ENCODE measurements around the gene ECM2. TPM values are rescaled to one million over a fixed set of nuclear protein-coding genes. Genes with fewer than 3 reads are reported as not detected.
A peak's percentile ranks its signal among the peaks of the same experiment; 100 is the strongest.

The ECM2 gene
- total RNA-seq, 3 donors from 2014 or later, result not detected

GRCh38 chr9:92543972-92544371 lies 8.2 kb upstream of the ECM2 start:
- Mint-ChIP-seq H3K4me3 (no peak overlapping the region), H3K36me3 (ENCODE audit: insufficient read depth) (peaks cover 2% of the 10 kb centered on the region), H3K4me1 (ENCODE audit: low read depth) (no peaks in the 10 kb centered on the region), H3K27me3 (ENCODE audit: low read depth) (no peaks in the 10 kb centered on the region), H3K9me3 (no peaks in the 10 kb centered on the region)
- DNase-seq, result no peak
- ATAC-seq, result no peak

- no peaks in the 10 kb centered on the region for H3K9me3 Mint-ChIP-seq
- no peaks in the 10 kb centered on the region for H3K27me3 Mint-ChIP-seq (ENCODE audit: low read depth)
- no peaks in the 10 kb centered on the region for H3K36me3 Mint-ChIP-seq (ENCODE audit: insufficient read depth)
- H3K4me3 Mint-ChIP-seq, result no peak overlapping the region
- no peaks in the 10 kb centered on the region for H3K4me1 Mint-ChIP-seq (ENCODE audit: low read depth)
- no peak for ATAC-seq
- DNase-seq, result no peak
Observed at GRCh38 chr9:92538541-92538940, 2.8 kb upstream of the ECM2 start.

DNA sequence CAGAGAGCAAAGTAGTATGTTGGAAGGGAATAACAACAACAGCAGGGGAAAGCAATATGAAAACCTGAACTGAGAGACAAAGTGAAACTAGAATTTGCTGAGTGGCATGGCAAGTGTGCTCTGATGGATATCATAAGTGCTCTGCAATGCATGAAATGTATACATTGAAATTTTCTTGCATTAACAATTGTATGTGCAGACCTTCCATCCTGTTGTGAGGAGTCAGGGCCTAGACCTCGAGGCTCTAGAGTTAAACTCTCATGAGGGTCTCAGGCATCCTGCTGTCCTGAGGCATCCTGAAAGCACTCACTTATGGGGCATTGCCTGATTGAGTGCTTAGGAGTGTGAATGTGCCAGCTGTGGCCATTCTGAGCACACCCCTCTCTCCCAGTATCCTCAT lies 1.1 kb downstream of the ECM2 start:
- H3K27me3 Mint-ChIP-seq (ENCODE audit: low read depth), result no peaks in the 10 kb centered on the region
- ATAC-seq (no peak), DNase-seq (no peak)
- no peaks in the 10 kb centered on the region for H3K4me1 Mint-ChIP-seq (ENCODE audit: low read depth)
- H3K9me3 Mint-ChIP-seq, result peaks cover 5% of the 10 kb centered on the region
- no peaks in the 10 kb centered on the region for H3K36me3 Mint-ChIP-seq (ENCODE audit: insufficient read depth)
- H3K4me3 Mint-ChIP-seq, result no peak overlapping the region

DNA sequence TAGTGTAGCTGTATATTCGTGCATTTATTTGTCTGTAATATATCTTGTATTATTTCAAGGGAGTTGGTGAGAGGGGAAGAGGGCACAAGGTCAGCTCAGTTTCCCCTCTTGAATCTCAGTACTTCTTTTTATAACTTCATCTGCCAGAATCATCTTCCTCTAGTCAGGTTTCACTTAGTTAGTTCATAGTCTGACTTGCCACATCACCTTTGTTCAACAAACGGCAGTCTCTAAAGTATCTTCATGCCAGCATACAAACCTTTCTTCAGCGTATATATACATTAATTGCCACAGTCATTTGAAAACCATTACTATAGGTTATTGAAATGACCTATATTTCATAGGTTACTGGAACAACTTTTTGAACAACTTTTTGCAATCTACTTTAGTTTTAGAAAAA lies 1.6 kb downstream of the ECM2 start:
- Mint-ChIP-seq H3K4me3 (no peak overlapping the region), H3K27me3 (ENCODE audit: low read depth) (no peaks in the 10 kb centered on the region), H3K4me1 (ENCODE audit: low read depth) (no peaks in the 10 kb centered on the region), H3K9me3 (peaks cover 5% of the 10 kb centered on the region), H3K36me3 (ENCODE audit: insufficient read depth) (no peaks in the 10 kb centered on the region)
- ATAC-seq (no peak), DNase-seq (no peak)

DNA sequence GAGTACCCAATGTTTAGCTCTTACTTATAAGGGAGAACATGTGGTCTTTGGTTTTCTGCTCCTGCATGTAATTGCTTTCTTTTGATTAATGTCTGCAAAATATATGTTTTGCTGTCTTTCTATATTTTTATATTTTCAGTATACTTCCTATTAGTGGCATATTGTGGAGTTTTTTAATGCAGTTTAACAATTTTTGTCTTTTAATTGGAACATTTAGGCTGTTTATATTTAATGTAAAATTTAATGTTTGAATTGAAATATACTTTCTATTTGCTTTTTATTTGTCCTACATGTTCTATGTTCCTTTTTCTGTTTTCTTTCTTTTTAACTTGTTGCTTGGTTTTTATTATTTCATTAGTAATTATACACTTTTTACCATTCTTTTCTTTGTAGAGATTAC lies 4.9 kb downstream of the ECM2 start:
- no peak for DNase-seq
- Mint-ChIP-seq H3K27me3 (ENCODE audit: low read depth) (no peaks in the 10 kb centered on the region), H3K4me1 (ENCODE audit: low read depth) (no peaks in the 10 kb centered on the region), H3K4me3 (no peak overlapping the region), H3K9me3 (peaks cover 5% of the 10 kb centered on the region), H3K36me3 (ENCODE audit: insufficient read depth) (no peaks in the 10 kb centered on the region)
- ATAC-seq, result no peak

GRCh38 chr9:92529124-92529523 lies 6.7 kb downstream of the ECM2 start:
- ATAC-seq, result no peak
- DNase-seq, result no peak
- H3K27me3 Mint-ChIP-seq (ENCODE audit: low read depth), result no peaks in the 10 kb centered on the region
- peaks cover 5% of the 10 kb centered on the region for H3K9me3 Mint-ChIP-seq
- no peaks in the 10 kb centered on the region for H3K36me3 Mint-ChIP-seq (ENCODE audit: insufficient read depth)
- no peaks in the 10 kb centered on the region for H3K4me1 Mint-ChIP-seq (ENCODE audit: low read depth)
- no peak overlapping the region for H3K4me3 Mint-ChIP-seq

DNA sequence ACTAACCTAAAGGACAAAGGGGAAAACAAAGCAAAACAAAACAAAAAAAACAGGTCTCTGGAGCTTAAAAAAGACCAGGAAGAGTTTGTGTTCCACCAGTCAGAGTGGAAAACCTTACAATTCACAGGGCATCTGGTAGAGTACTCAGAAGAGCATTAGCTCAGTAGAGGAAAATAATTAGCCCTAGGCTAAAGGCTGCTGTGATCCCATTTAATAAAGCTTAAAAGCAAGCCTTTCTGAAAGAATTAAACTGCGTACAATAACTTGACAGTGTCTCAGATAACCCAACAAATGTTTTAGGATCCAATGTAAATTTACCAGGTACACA lies 7.3 kb downstream of the ECM2 start:
- H3K27me3 Mint-ChIP-seq (ENCODE audit: low read depth), result no peaks in the 10 kb centered on the region

DNA sequence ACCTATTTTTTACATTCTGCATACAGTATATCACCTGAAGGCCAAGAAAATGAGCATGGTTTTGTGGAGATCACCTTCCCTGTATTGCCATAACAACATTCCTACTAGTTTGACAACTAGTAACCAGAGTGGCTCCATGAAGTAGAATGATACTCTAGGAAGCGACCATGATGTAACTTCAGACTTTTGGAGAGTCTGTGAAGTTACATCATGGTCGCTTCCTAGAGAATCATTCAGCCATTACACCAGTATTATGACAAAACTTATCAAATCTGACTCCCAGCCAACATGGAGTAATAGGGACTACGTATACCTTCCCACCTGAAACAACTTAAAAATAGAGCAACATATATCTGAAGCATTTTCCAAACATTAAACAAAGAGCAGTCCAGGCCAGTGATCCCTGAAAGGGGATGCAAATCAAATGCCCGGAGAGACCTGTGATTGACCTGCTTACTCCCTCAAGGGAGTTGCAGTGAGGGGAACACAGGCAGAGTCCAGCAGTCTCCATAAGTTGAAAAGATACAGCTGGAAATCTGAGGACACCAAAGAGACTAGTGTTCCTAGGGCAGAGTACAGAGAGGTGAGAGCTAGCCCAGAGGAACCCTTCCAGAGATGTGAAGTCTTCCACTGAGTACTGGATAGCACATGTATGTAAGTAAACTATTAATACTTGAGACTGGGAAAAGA lies 7.8 kb downstream of the ECM2 start:
- H3K4me1 Mint-ChIP-seq (ENCODE audit: low read depth), result no peaks in the 10 kb centered on the region
- no peaks in the 10 kb centered on the region for H3K36me3 Mint-ChIP-seq (ENCODE audit: insufficient read depth)
- H3K9me3 Mint-ChIP-seq, result peaks cover 5% of the 10 kb centered on the region
- no peak overlapping the region for H3K4me3 Mint-ChIP-seq
- DNase-seq, result no peak
- no peak for ATAC-seq
- no peaks in the 10 kb centered on the region for H3K27me3 Mint-ChIP-seq (ENCODE audit: low read depth)

More for the DNA sequence above, 7.3 kb downstream of the ECM2 start:
- Mint-ChIP-seq H3K9me3 (peaks cover 5% of the 10 kb centered on the region), H3K4me1 (ENCODE audit: low read depth) (no peaks in the 10 kb centered on the region), H3K4me3 (no peak overlapping the region), H3K36me3 (ENCODE audit: insufficient read depth) (no peaks in the 10 kb centered on the region)
- DNase-seq (no peak), ATAC-seq (no peak)

DNA sequence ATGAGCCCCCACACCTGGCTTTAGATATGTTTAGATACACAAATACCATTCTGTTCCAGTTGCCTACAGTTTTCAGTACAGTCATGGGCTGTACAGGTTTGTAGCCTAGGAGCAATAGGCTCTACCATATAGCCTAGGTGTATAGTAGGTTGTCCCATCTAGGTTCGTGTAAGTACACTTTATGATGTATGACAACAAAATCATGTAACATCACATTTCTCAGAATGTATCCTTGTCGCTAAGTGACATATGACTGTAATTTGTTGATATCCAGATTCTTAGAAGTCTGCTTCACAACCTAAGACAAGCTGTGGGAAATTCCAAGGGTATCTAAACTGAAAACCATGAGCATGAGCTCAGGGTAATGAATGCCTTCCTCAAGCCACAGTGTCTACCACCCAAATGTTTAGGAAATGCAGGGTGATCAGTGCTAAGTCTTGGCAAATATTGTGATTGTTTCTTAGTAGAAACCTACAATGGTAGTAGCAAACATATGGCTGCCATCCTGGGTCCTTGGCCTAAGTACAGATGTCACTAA lies 8.4 kb downstream of the ECM2 start:
- ATAC-seq (peak in 1 of 2 donors; percentile 25), DNase-seq (no peak)
- H3K4me3 Mint-ChIP-seq, result no peak overlapping the region
- H3K36me3 Mint-ChIP-seq (ENCODE audit: insufficient read depth), result no peaks in the 10 kb centered on the region
- no peaks in the 10 kb centered on the region for H3K27me3 Mint-ChIP-seq (ENCODE audit: low read depth)
- peaks cover 3% of the 10 kb centered on the region for H3K9me3 Mint-ChIP-seq
- H3K4me1 Mint-ChIP-seq (ENCODE audit: low read depth), result no peaks in the 10 kb centered on the region

DNA sequence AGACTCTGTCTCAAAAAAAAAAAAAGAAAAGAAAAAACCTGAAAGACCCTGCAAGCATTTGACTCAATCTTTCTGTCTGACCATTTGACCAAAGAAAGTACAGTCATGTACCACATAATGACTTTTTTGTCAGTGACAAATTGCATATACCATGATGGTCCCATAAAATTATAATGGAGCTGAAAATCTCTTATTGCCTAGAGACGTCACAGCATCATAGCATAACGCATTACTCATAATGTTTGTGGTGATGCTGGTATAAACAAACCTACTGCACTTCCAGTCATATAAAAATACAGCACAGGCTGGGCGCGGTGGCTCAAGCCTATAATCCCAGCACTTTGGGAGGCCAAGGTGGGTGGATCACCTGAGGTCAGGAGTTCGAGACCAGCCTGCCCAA lies 10.5 kb downstream of the ECM2 start:
- DNase-seq (no peak), ATAC-seq (no peak)
- Mint-ChIP-seq H3K9me3 (no peaks in the 10 kb centered on the region), H3K27me3 (ENCODE audit: low read depth) (no peaks in the 10 kb centered on the region), H3K4me3 (no peak overlapping the region), H3K36me3 (ENCODE audit: insufficient read depth) (no peaks in the 10 kb centered on the region), H3K4me1 (ENCODE audit: low read depth) (no peaks in the 10 kb centered on the region)

- Mint-ChIP-seq H3K27me3 (ENCODE audit: low read depth) (no peaks in the 10 kb centered on the region), H3K4me1 (ENCODE audit: low read depth) (no peaks in the 10 kb centered on the region), H3K36me3 (ENCODE audit: insufficient read depth) (no peaks in the 10 kb centered on the region), H3K4me3 (no peak overlapping the region), H3K9me3 (no peaks in the 10 kb centered on the region)
- DNase-seq, result no peak
- ATAC-seq, result no peak
Observed at GRCh38 chr9:92524881-92525280, 10.9 kb downstream of the ECM2 start.

- Mint-ChIP-seq H3K36me3 (ENCODE audit: insufficient read depth) (peaks cover 4% of the 10 kb centered on the region), H3K9me3 (no peaks in the 10 kb centered on the region), H3K4me1 (ENCODE audit: low read depth) (no peaks in the 10 kb centered on the region)
Observed at GRCh38 chr9:92522983-92523970, 12.5 kb downstream of the ECM2 start.

DNA sequence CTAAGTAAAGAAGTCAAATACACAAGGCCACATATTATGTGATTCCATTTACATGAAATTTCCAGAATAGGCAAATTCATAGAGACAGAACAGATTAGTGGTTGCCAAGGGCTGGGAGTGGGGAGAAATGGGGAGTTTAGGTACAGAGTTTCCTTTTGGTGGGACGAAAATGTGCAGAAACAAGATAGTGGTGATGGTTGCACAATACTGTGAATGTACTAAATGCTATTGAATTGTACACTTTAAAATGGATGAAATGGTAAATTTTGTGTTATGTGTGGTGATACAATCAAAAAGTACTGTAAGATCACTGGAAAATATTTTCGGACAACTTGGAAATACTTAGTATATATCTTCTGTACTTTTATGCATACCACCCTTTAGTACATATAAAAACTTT lies 15.0 kb downstream of the ECM2 start:
- ATAC-seq, result no peak
- DNase-seq, result no peak
- no peaks in the 10 kb centered on the region for H3K4me1 Mint-ChIP-seq (ENCODE audit: low read depth)
- H3K9me3 Mint-ChIP-seq, result no peaks in the 10 kb centered on the region
- no peak overlapping the region for H3K4me3 Mint-ChIP-seq
- no peaks in the 10 kb centered on the region for H3K27me3 Mint-ChIP-seq (ENCODE audit: low read depth)
- H3K36me3 Mint-ChIP-seq (ENCODE audit: insufficient read depth), result peaks cover 4% of the 10 kb centered on the region

More at GRCh38 chr9:92522983-92523970, 12.5 kb downstream of the ECM2 start:
- DNase-seq (no peak), ATAC-seq (no peak)
- no peak overlapping the region for H3K4me3 Mint-ChIP-seq
- no peaks in the 10 kb centered on the region for H3K27me3 Mint-ChIP-seq (ENCODE audit: low read depth)

GRCh38 chr9:92518199-92518598 lies 17.6 kb downstream of the ECM2 start:
- Mint-ChIP-seq H3K9me3 (no peaks in the 10 kb centered on the region), H3K36me3 (ENCODE audit: insufficient read depth) (peaks cover 4% of the 10 kb centered on the region), H3K4me3 (no peak overlapping the region), H3K27me3 (ENCODE audit: low read depth) (no peaks in the 10 kb centered on the region), H3K4me1 (ENCODE audit: low read depth) (no peaks in the 10 kb centered on the region)
- DNase-seq, result no peak
- ATAC-seq, result no peak

GRCh38 chr9:92517046-92517445 lies 18.7 kb downstream of the ECM2 start:
- ATAC-seq (no peak), DNase-seq (no peak)
- Mint-ChIP-seq H3K4me1 (ENCODE audit: low read depth) (no peaks in the 10 kb centered on the region), H3K27me3 (ENCODE audit: low read depth) (no peaks in the 10 kb centered on the region), H3K36me3 (ENCODE audit: insufficient read depth) (peaks cover 4% of the 10 kb centered on the region), H3K9me3 (no peaks in the 10 kb centered on the region), H3K4me3 (no peak overlapping the region)

Data from activated T-cell treated with anti-CD3 and anti-CD28 coated beads, Interleukin-2, amount 50 U/mL, for 4 hours (primary cell).